GM23248 (cell line): ENCODE measurements around the gene UFSP1. TPM values are rescaled to one million over a fixed set of nuclear protein-coding genes. Genes with fewer than 3 reads are reported as not detected.

Experiments
- DNase-seq: peaks from one replicate; pipeline ENCODE4 v3.0.0-alpha.2; 2015
- H2AFZ ChIP-seq: fragments of 200-600 bp; sonication (generic); 2 replicates; pipeline ENCODE4 v1.6.1; 2016; ENCODE audit warnings: antibody characterized with exemption
- H3F3A ChIP-seq: fragments of 200-600 bp; sonication (generic); 2 replicates; pipeline ENCODE4 v1.6.1; 2016; ENCODE audit warnings: mild to moderate bottlenecking, antibody characterized with exemption, mixed run types; ENCODE audit not compliant: insufficient read depth
- H3K27ac ChIP-seq: fragments of 200-600 bp; sonication (generic); 2 replicates; pipeline ENCODE4 v1.5.1; 2016; ENCODE audit warnings: mild to moderate bottlenecking
- H3K27me3 ChIP-seq: fragments of 200-600 bp; sonication (generic); replicated peaks from 2 replicates; pipeline ENCODE4 v1.6.1; 2016; ENCODE audit warnings: mild to moderate bottlenecking; ENCODE audit not compliant: insufficient read depth
- H3K36me3 ChIP-seq: fragments of 200-600 bp; sonication (generic); 2 replicates; pipeline ENCODE4 v1.6.1; 2016; ENCODE audit warnings: low read depth, mild to moderate bottlenecking
- H3K4me1 ChIP-seq: fragments of 200-600 bp; sonication (generic); 2 replicates; pipeline ENCODE4 v1.6.1; 2016; ENCODE audit warnings: mild to moderate bottlenecking; ENCODE audit not compliant: insufficient read depth
- H3K4me2 ChIP-seq: fragments of 200-600 bp; sonication (generic); one replicate; pipeline ENCODE4 v1.6.1; 2016; ENCODE audit warnings: mild to moderate bottlenecking; ENCODE audit not compliant: unreplicated experiment
- H3K4me3 ChIP-seq: fragments of 200-600 bp; sonication (generic); 2 replicates; pipeline ENCODE4 v1.5.1; 2016; ENCODE audit warnings: mild to moderate bottlenecking
- H3K79me2 ChIP-seq: fragments of 200-600 bp; sonication (generic); 2 replicates; pipeline ENCODE4 v1.6.1; 2016; ENCODE audit warnings: mild to moderate bottlenecking; ENCODE audit not compliant: insufficient read depth
- H3K9ac ChIP-seq: fragments of 200-600 bp; sonication (generic); 2 replicates; pipeline ENCODE4 v1.6.1; 2016; ENCODE audit warnings: mild to moderate bottlenecking
- H3K9me2 ChIP-seq: fragments of 200-600 bp; sonication (generic); 2 replicates; pipeline ENCODE4 v1.6.1; 2016; ENCODE audit warnings: mixed run types, mild to moderate bottlenecking, moderate library complexity; ENCODE audit not compliant: insufficient read depth
- H3K9me3 ChIP-seq: fragments of 200-600 bp; sonication (generic); one replicate; pipeline ENCODE4 v1.6.1; 2017; ENCODE audit warnings: low read depth
- H4K20me1 ChIP-seq: fragments of 200-600 bp; sonication (generic); 2 replicates; pipeline ENCODE4 v1.6.0; 2016; ENCODE audit not compliant: insufficient read depth
- EZH2 ChIP-seq: fragments of 200-600 bp; sonication (generic); IDR thresholded peaks from 2 replicates; pipeline ENCODE4 v1.6.1; 2018; ENCODE audit warnings: antibody characterized with exemption, mild to moderate bottlenecking; ENCODE audit not compliant: insufficient read depth, poor library complexity, severe bottlenecking
- EZH2phosphoT487 ChIP-seq: fragments of 200-600 bp; sonication (generic); IDR thresholded peaks from 2 replicates; pipeline ENCODE4 v1.6.1; 2018; ENCODE audit warnings: antibody characterized with exemption, moderate library complexity, mild to moderate bottlenecking, low read depth; ENCODE audit not compliant: insufficient read depth
- WGBS, 2 experiments: methylation state at CpG; one replicate each; pipeline ENCODE4 v1.1.6; 2015 to 2017; ENCODE audit warnings: low lambda C conversion rate in 2 of 2, low coverage in 1 of 2; ENCODE audit errors: missing lambda C conversion rate in 2 of 2; 5-methylcytosine and 5-hydroxymethylcytosine counted together
- in situ Hi-C: fragments of 300-500 bp; cut with MboI; formaldehyde crosslinking; loops from 2 replicates; pipeline ENCODE4 v1.15.0; 2020
- polyA plus RNA-seq: library from polyadenylated mRNA; unstranded; fragments of >200 nt; fragmentation: Nextera tagmentation; extraction: Ambion mirVana; gene quantifications from 2 replicates; pipeline ENCODE4 v1.2.1, GENCODE V29; 2016
- total RNA-seq: library from RNA; depleted of rRNA; stranded (reverse); fragments of >200 nt; shearing (Covaris generic); gene quantifications from 2 replicates; pipeline ENCODE4 v1.2.3, GENCODE V29; 2014

UFSP1 gene
- total and polyA plus RNA-seq, 2 experiments from 2014 or later, result 5.1 to 9.9 TPM

GRCh38 chr7:100886142-100886935, 3.2 kb downstream of the UFSP1 start:
- Histone ChIP-seq H3K9me2 (no peaks in the 10 kb centered on the region), H3K36me3 (peaks cover 46% of the 10 kb centered on the region), H3K4me3 (no peak overlapping the region), H2AFZ (no peak overlapping the region), H3F3A (peaks cover 27% of the 10 kb centered on the region; the same call in 1 of the 2 replicates), H3K27me3 (no peaks in the 10 kb centered on the region), H3K4me1 (peaks cover 11% of the 10 kb centered on the region), H4K20me1 (no peaks in the 10 kb centered on the region), H3K79me2 (peaks cover 48% of the 10 kb centered on the region), H3K9ac (no peak overlapping the region), H3K4me2 (no peak overlapping the region), H3K27ac (no peak overlapping the region), H3K9me3 (no peaks in the 10 kb centered on the region)
- 94 to 95% methylated on average over 27 of the region's 27 CpGs for WGBS, 2 experiments
- in situ Hi-C loops, result no loop called here
- DNase-seq, result no peak
- no peak for TF ChIP-seq EZH2
- no peak for TF ChIP-seq EZH2phosphoT487

GRCh38 chr7:100885440-100886141, 3.9 kb downstream of the UFSP1 start:
- Histone ChIP-seq H3K79me2 (peaks cover 55% of the 10 kb centered on the region), H3K36me3 (peaks cover 47% of the 10 kb centered on the region), H3K4me2 (no peak overlapping the region), H4K20me1 (no peaks in the 10 kb centered on the region), H3F3A (peaks cover 26% of the 10 kb centered on the region; the same call in 1 of the 2 replicates), H3K27me3 (no peaks in the 10 kb centered on the region), H3K9me2 (no peaks in the 10 kb centered on the region), H3K9me3 (no peaks in the 10 kb centered on the region), H3K27ac (no peak overlapping the region), H3K9ac (no peak overlapping the region), H2AFZ (no peak overlapping the region), H3K4me1 (peaks cover 9% of the 10 kb centered on the region), H3K4me3 (no peak overlapping the region)
- 84% methylated on average over 21 to 22 of the region's 22 CpGs for WGBS, 2 experiments
- no peak for TF ChIP-seq EZH2
- TF ChIP-seq EZH2phosphoT487, result no peak
- in situ Hi-C loops, result no loop called here
- no peak for DNase-seq

GRCh38 chr7:100884736-100885439, 4.6 kb downstream of the UFSP1 start:
- Histone ChIP-seq H3K27ac (no peak overlapping the region), H3K4me3 (no peak overlapping the region), H3K27me3 (no peaks in the 10 kb centered on the region), H3K4me1 (peaks cover 7% of the 10 kb centered on the region; the same call in 1 of the 2 replicates), H3F3A (peaks cover 26% of the 10 kb centered on the region; the same call in 1 of the 2 replicates), H3K9me3 (no peaks in the 10 kb centered on the region), H4K20me1 (no peaks in the 10 kb centered on the region), H3K9me2 (no peaks in the 10 kb centered on the region), H2AFZ (no peak overlapping the region), H3K4me2 (no peak overlapping the region), H3K36me3 (peaks cover 47% of the 10 kb centered on the region), H3K9ac (no peak overlapping the region), H3K79me2 (peaks cover 62% of the 10 kb centered on the region)
- 91% methylated on average over 28 to 29 of the region's 29 CpGs for whole genome bisulfite sequencing, 2 experiments
- in situ Hi-C loops, result no loop called here
- no peak for DNase-seq
- TF ChIP-seq EZH2phosphoT487 (no peak), EZH2 (no peak)
